OCI-LY3 (cell line): ENCODE measurements around the gene MARK3.

ENCODE experiments used
- CTCF ChIP-seq: fragments of 200-600, 300-600 bp; sonication (generic); IDR thresholded peaks from 2 replicates; pipeline ENCODE4 v1.5.1; 2014; ENCODE audit warnings: antibody characterized with exemption, low read length, low read depth
- EZH2phosphoT487 ChIP-seq: fragments of 200-600 bp; shearing (Covaris generic); IDR thresholded peaks from 2 replicates; pipeline ENCODE4 v1.6.1; 2018; ENCODE audit warnings: antibody characterized with exemption, mixed run types, low read depth

GRCh38 chr14:103421556-103421955 is 36.3 kb downstream of the MARK3 start:
- no peak for TF ChIP-seq CTCF
- TF ChIP-seq EZH2phosphoT487, result no peak
